ACC112 (cell line): ENCODE results near the gene ADAMTSL1.

Experiments used
- H2AFZ ChIP-seq: fragments of 200-600 bp; sonication (generic); one replicate; pipeline ENCODE4 v1.6.0; 2017; ENCODE audit warnings: antibody characterized with exemption, low read length; ENCODE audit not compliant: unreplicated experiment
- H3K27ac ChIP-seq: fragments of 200-600 bp; sonication (generic); 2 replicates; pipeline ENCODE4 v1.5.1; 2014; ENCODE audit warnings: low read depth, mild to moderate bottlenecking, antibody characterized with exemption, low read length, moderate library complexity
- H3K27me3 ChIP-seq: fragments of 200-600 bp; sonication (generic); 2 replicates; pipeline ENCODE4 v1.6.1; 2014; ENCODE audit warnings: mild to moderate bottlenecking, antibody characterized with exemption, low read length, moderate library complexity, mixed read lengths; ENCODE audit not compliant: insufficient read depth
- H3K36me3 ChIP-seq: fragments of 200-600 bp; sonication (generic); 2 replicates; pipeline ENCODE4 v1.6.1; 2016; ENCODE audit warnings: mild to moderate bottlenecking, antibody characterized with exemption, low read length, moderate library complexity, mixed read lengths; ENCODE audit not compliant: insufficient read depth
- H3K4me1 ChIP-seq: fragments of 200-600 bp; sonication (generic); one replicate; pipeline ENCODE4 v1.6.1; 2016; ENCODE audit warnings: low read length, mixed read lengths; ENCODE audit not compliant: insufficient read depth, unreplicated experiment, control insufficient read depth
- H3K4me3 ChIP-seq: fragments of 200-600 bp; sonication (generic); 2 replicates; pipeline ENCODE4 v1.5.1; 2014; ENCODE audit warnings: mild to moderate bottlenecking, low read depth, low read length
- H3K79me2 ChIP-seq: fragments of 200-600 bp; sonication (generic); one replicate; pipeline ENCODE4 v1.6.0; 2016; ENCODE audit warnings: low read length; ENCODE audit not compliant: control insufficient read depth, unreplicated experiment, insufficient read depth

The ADAMTSL1 gene

GRCh38 chr9:18770131-18770908 is 296.4 kb downstream of the ADAMTSL1 start:
- Histone ChIP-seq H3K4me3 (no peak overlapping the region), H3K27me3 (no peaks in the 10 kb centered on the region), H3K4me1 (no peaks in the 10 kb centered on the region), H3K27ac (no peak overlapping the region), H3K36me3 (0 out of 2 replicates have a peak, but pooled peaks cover 4% of the 10 kb centered on the region), H2AFZ (no peak overlapping the region), H3K79me2 (no peaks in the 10 kb centered on the region)

GRCh38 chr9:18771011-18771410 is 297.1 kb downstream of the ADAMTSL1 start:
- no peak overlapping the region for H3K4me3 ChIP-seq

DNA sequence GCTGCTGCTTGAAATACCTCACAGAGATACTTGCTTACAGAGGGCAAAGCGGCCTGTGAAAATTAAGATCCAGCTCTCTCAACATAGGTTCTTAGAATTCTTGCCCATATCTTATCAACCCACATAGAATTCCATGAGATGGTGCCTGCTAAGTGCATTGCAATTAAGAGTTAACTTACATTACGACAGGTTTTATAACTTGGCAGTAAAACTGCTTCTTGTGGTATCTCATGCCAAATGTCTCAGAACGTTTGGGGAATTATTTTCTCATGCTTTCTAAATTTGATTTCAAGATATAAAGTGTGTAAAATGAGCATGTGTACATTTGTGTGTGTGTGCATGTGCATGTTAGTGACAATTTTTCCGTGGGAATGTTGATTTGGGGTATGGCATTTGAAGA is 297.8 kb downstream of the ADAMTSL1 start:
- Histone ChIP-seq H3K4me3 (no peak overlapping the region), H3K27ac (no peak overlapping the region), H3K27me3 (no peaks in the 10 kb centered on the region), H3K4me1 (no peaks in the 10 kb centered on the region), H2AFZ (no peak overlapping the region), H3K79me2 (no peaks in the 10 kb centered on the region), H3K36me3 (0 out of 2 replicates have a peak, but pooled peaks cover 10% of the 10 kb centered on the region)

More at GRCh38 chr9:18771011-18771410, 297.1 kb downstream of the ADAMTSL1 start:
- Histone ChIP-seq H3K4me1 (no peaks in the 10 kb centered on the region), H3K27ac (no peak overlapping the region), H3K27me3 (no peaks in the 10 kb centered on the region), H2AFZ (no peak overlapping the region), H3K79me2 (no peaks in the 10 kb centered on the region), H3K36me3 (0 out of 2 replicates have a peak, but pooled peaks cover 7% of the 10 kb centered on the region)

GRCh38 chr9:18775241-18775640 is 301.3 kb downstream of the ADAMTSL1 start:
- 0 out of 2 replicates have a peak, but pooled peaks cover 15% of the 10 kb centered on the region for H3K36me3 ChIP-seq
- no peak overlapping the region for H3K27ac ChIP-seq
- H3K27me3 ChIP-seq, result no peaks in the 10 kb centered on the region
- H3K4me3 ChIP-seq, result no peak overlapping the region
- no peak overlapping the region for H2AFZ ChIP-seq
- no peaks in the 10 kb centered on the region for H3K4me1 ChIP-seq
- H3K79me2 ChIP-seq, result no peaks in the 10 kb centered on the region

DNA sequence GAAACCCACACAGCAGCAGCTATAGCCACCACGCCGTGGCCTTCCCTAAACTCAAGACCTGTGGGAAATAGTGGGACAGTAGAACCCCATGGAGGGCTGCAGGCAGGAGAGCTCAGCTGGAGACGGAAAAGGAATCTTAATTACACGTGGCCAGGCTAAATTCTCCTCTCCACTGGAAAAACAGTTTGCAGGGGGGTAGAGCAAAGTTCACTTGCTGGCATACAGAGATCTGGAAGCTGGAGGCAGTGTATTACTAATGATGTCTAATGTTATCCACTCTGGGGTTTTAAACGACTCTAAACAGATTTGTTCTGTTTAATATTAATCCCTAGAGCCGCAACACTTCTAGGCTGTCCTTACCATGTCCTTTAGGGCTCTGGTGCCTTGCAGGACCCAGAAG is 302.0 kb downstream of the ADAMTSL1 start:
- no peak overlapping the region for H3K4me3 ChIP-seq
- H3K4me1 ChIP-seq, result no peaks in the 10 kb centered on the region
- no peaks in the 10 kb centered on the region for H3K27me3 ChIP-seq
- no peak overlapping the region for H3K27ac ChIP-seq
- H3K79me2 ChIP-seq, result no peaks in the 10 kb centered on the region
- 0 out of 2 replicates have a peak, but pooled peaks cover 15% of the 10 kb centered on the region for H3K36me3 ChIP-seq
- H2AFZ ChIP-seq, result no peak overlapping the region

GRCh38 chr9:18776836-18777820 is 303.2 kb downstream of the ADAMTSL1 start:
- H3K27me3 ChIP-seq, result no peaks in the 10 kb centered on the region
- H3K4me1 ChIP-seq, result no peaks in the 10 kb centered on the region
- H3K27ac ChIP-seq, result no peak overlapping the region
- no peak overlapping the region for H3K4me3 ChIP-seq
- H3K36me3 ChIP-seq, result 0 out of 2 replicates have a peak, but pooled peaks cover 17% of the 10 kb centered on the region
- no peak overlapping the region for H2AFZ ChIP-seq
- H3K79me2 ChIP-seq, result no peaks in the 10 kb centered on the region

DNA sequence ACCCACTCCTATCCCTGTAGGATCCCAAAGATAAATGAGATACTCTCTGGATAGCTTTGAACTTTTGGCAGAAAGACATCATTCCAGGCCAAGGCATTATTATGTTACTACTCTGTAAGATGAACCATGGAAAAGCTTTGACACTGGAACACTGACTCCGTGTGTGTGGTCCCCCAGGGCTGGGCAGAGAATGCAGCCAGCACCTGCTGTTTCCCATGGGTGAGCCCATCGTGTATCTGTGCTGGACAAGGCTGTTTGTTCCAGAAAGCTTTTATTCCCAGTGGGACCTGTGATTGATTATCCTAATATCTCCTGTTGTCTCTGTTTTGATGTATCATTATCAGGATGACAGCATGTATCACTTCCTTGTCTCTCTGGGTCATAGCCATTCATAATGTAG is 304.2 kb downstream of the ADAMTSL1 start:
- Histone ChIP-seq H2AFZ (no peak overlapping the region), H3K79me2 (no peaks in the 10 kb centered on the region), H3K36me3 (0 out of 2 replicates have a peak, but pooled peaks cover 17% of the 10 kb centered on the region), H3K27me3 (no peaks in the 10 kb centered on the region), H3K27ac (no peak overlapping the region), H3K4me3 (no peak overlapping the region), H3K4me1 (no peaks in the 10 kb centered on the region)

GRCh38 chr9:18778846-18779245 is 304.9 kb downstream of the ADAMTSL1 start:
- Histone ChIP-seq H3K36me3 (0 out of 2 replicates have a peak, but pooled peaks cover 14% of the 10 kb centered on the region), H3K4me1 (no peaks in the 10 kb centered on the region), H2AFZ (no peak overlapping the region), H3K27me3 (no peaks in the 10 kb centered on the region), H3K27ac (no peak overlapping the region), H3K79me2 (no peaks in the 10 kb centered on the region), H3K4me3 (no peak overlapping the region)

- H3K36me3 ChIP-seq, result 0 out of 2 replicates have a peak, but pooled peaks cover 2% of the 10 kb centered on the region
- H3K4me3 ChIP-seq, result no peak overlapping the region
- no peaks in the 10 kb centered on the region for H3K79me2 ChIP-seq
- no peak overlapping the region for H3K27ac ChIP-seq
- H3K4me1 ChIP-seq, result peaks cover 23% of the 10 kb centered on the region
- H3K27me3 ChIP-seq, result no peaks in the 10 kb centered on the region
- H2AFZ ChIP-seq, result no peak overlapping the region
Measured at GRCh38 chr9:18783909-18784308, 310.0 kb downstream of the ADAMTSL1 start.

DNA sequence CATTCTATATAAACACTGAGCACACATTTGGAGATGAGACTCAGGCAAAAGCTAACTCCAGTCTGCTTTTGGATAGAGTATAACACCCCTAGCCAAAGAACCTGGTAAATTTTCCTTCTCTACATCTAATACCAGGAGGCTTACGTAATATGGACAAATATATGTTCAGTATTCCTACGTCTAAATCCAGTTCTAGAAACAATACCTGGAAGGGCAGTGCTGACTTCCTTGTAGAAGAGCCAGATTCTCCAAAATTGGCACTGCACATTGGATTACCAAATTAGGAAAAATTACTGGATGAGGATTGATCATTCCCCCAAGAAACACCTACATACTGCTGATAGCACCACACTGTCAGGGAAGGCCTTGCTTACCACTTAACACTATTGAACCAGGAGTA is 311.7 kb downstream of the ADAMTSL1 start:
- Histone ChIP-seq H3K27me3 (no peaks in the 10 kb centered on the region), H3K4me1 (peaks cover 23% of the 10 kb centered on the region), H3K79me2 (no peaks in the 10 kb centered on the region), H2AFZ (no peak overlapping the region), H3K27ac (no peak overlapping the region), H3K4me3 (no peak overlapping the region), H3K36me3 (0 out of 2 replicates have a peak, but pooled peaks cover 2% of the 10 kb centered on the region)
